ENCODE data around the gene ARSK.

ARSK gene

DNA sequence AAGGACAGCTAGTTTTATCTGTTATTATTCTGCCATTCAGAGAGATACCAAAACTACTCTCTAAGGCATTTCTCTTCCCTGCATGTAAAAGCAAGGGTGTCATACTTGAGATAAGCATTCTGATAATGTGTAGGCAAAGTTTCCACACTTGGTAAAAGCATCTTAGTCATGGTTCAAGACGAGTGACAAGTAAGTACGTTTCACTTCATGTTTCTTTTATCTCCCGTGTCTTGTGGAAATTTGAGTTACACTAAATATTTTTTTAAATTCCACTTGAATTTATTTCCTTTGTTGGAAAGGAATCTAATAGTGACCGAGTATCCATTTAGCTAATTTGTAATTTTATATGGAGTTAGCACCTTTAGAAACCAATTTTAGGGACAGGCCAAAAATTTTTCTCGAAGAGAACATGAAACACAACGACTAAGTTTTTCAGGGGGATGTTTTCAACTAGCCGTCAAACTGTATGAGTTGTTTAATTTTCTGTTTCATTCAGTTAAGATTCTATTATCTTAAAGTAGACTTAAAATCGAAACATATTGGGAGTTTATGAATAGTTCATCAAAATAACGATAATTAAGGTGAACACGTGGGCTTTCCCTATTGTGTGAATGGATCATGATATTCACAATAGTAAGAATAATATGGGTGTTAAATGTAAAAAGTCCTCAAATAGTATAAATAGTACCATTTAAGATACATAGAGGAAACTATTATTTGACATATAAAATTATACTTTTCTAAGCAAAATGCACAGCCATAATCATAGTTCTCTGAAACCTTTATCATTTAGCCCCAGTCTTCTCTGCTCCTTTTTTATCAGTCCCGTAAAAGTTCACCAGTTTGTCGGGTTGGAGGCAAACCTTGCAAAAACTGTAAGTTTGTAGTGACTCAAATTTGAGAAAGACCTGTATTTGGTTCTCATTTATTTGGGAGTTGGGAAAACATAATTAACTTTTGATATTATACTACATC is 93.3 kb downstream of the ARSK start:
- Histone ChIP-seq H3K4me1 (ENCODE audit: insufficient read depth, low read length, severe bottlenecking) (peaks cover 29% of the 10 kb centered on the region), H3K79me2 (ENCODE audit: insufficient read depth, low read length) (no peaks in the 10 kb centered on the region), H3K9me2 (ENCODE audit: low read depth, low read length) (no peaks in the 10 kb centered on the region), H3K27ac (ENCODE audit: low read depth, low read length, poor library complexity, severe bottlenecking) (peak overlapping the region; percentile 85), H3K36me3 (ENCODE audit: insufficient read depth, low read length) (no peaks in the 10 kb centered on the region), H3K4me2 (ENCODE audit: low read length) (peak overlapping the region; percentile 89), H2AFZ (ENCODE audit: low read length) (peak overlapping the region; percentile 67), H3K27me3 (ENCODE audit: insufficient read depth, low read length) (no peaks in the 10 kb centered on the region), H3K9me3 (ENCODE audit: low read length) (no peaks in the 10 kb centered on the region), H3K4me3 (ENCODE audit: low read depth, low read length, poor library complexity, severe bottlenecking) (peak overlapping the region; percentile 68), H4K20me1 (ENCODE audit: insufficient read depth, low read length) (no peaks in the 10 kb centered on the region), H3F3A (ENCODE audit: insufficient read depth, low read length) (no peaks in the 10 kb centered on the region), H3K9ac (ENCODE audit: low read length) (peak overlapping the region; percentile 80)
- TF ChIP-seq, protein P1, sequence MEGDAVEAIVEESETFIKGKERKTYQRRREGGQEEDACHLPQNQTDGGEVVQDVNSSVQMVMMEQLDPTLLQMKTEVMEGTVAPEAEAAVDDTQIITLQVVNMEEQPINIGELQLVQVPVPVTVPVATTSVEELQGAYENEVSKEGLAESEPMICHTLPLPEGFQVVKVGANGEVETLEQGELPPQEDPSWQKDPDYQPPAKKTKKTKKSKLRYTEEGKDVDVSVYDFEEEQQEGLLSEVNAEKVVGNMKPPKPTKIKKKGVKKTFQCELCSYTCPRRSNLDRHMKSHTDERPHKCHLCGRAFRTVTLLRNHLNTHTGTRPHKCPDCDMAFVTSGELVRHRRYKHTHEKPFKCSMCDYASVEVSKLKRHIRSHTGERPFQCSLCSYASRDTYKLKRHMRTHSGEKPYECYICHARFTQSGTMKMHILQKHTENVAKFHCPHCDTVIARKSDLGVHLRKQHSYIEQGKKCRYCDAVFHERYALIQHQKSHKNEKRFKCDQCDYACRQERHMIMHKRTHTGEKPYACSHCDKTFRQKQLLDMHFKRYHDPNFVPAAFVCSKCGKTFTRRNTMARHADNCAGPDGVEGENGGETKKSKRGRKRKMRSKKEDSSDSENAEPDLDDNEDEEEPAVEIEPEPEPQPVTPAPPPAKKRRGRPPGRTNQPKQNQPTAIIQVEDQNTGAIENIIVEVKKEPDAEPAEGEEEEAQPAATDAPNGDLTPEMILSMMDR (IDR thresholded peaks at IDR 0.05; ENCODE audit: low read length): no peak
- TF ChIP-seq EZH2 (IDR thresholded peaks at IDR 0.05; ENCODE audit: borderline replicate concordance, low read length): no peak

DNA sequence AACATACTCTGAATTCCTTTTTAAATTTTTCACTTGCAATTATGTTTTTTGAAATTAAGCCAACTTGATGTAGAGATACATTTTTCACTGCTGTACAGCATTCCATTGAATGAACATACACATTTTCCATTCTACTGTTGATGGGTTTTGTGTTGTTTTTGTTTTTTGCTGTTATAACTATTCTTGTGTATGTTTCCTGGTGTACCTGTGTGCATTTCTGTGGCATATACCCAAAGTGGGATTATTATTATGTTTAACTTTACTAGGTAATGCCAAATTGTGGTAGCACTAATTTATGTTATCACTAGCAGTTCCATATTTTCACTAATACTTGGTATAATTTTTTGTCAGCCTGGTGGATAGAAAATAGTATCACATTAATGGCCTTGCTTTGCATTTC is 94.4 kb downstream of the ARSK start:
- no peaks in the 10 kb centered on the region for H3K9me3 ChIP-seq (ENCODE audit: low read length)
- no peaks in the 10 kb centered on the region for H3K27me3 ChIP-seq (ENCODE audit: insufficient read depth, low read length)
- H3K4me1 ChIP-seq (ENCODE audit: insufficient read depth, low read length, severe bottlenecking): peaks cover 26% of the 10 kb centered on the region
- no peak overlapping the region for H3K4me2 ChIP-seq (ENCODE audit: low read length)
- no peak overlapping the region for H3K9ac ChIP-seq (ENCODE audit: low read length)
- no peak for TF ChIP-seq EZH2 (IDR thresholded peaks at IDR 0.05; ENCODE audit: borderline replicate concordance, low read length)
- TF ChIP-seq, protein P1 (IDR thresholded peaks at IDR 0.05; ENCODE audit: low read length): no peak
- H3K79me2 ChIP-seq (ENCODE audit: insufficient read depth, low read length): no peaks in the 10 kb centered on the region
- no peaks in the 10 kb centered on the region for H3K36me3 ChIP-seq (ENCODE audit: insufficient read depth, low read length)
- H4K20me1 ChIP-seq (ENCODE audit: insufficient read depth, low read length): no peaks in the 10 kb centered on the region
- no peaks in the 10 kb centered on the region for H3F3A ChIP-seq (ENCODE audit: insufficient read depth, low read length)
- H3K9me2 ChIP-seq (ENCODE audit: low read depth, low read length): no peaks in the 10 kb centered on the region
- H3K4me3 ChIP-seq (ENCODE audit: low read depth, low read length, poor library complexity, severe bottlenecking): no peak overlapping the region
- no peak overlapping the region for H2AFZ ChIP-seq (ENCODE audit: low read length)
- no peak overlapping the region for H3K27ac ChIP-seq (ENCODE audit: low read depth, low read length, poor library complexity, severe bottlenecking)

DNA sequence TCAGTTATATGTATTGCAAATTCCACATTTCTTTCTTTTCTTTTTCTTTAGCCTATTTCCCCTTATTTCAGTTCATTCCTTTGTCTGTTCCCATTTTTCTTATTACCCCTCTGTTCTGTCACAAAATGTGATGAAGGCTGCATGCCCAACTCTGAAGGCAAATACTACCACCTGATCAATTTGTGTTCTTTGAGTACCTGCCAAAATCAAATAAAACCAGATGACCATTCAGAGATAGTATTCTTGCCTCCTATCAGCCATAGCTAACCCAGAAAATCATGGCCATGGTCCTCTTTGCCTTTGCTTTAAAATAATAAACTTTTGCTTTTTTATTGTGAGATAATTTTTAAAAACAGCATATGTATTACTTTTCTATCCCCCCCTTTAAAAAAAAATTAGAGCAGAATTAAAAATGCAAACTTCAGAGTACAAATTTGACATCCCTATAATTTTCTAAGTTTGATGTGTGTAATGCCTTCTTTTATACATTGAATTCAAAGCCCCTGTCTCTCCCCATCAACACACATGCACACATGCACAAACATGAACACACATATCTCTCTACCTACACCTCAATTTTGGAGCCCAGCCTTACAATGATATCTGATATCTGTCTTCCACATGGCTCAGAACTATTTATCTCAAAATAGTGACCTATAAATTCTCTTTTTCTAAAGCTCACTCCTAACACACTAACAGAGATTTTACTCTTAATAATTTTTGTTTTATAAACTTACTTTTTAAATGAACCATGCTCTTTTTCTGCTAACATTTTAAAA is 95.1 kb downstream of the ARSK start:
- no peaks in the 10 kb centered on the region for H3K9me2 ChIP-seq (ENCODE audit: low read depth, low read length)
- H3K27ac ChIP-seq (ENCODE audit: low read depth, low read length, poor library complexity, severe bottlenecking): no peak overlapping the region
- H3K4me1 ChIP-seq (ENCODE audit: insufficient read depth, low read length, severe bottlenecking): peaks cover 22% of the 10 kb centered on the region
- no peaks in the 10 kb centered on the region for H3K9me3 ChIP-seq (ENCODE audit: low read length)
- H3K4me2 ChIP-seq (ENCODE audit: low read length): no peak overlapping the region
- H2AFZ ChIP-seq (ENCODE audit: low read length): no peak overlapping the region
- no peaks in the 10 kb centered on the region for H3K27me3 ChIP-seq (ENCODE audit: insufficient read depth, low read length)
- H3K79me2 ChIP-seq (ENCODE audit: insufficient read depth, low read length): no peaks in the 10 kb centered on the region
- no peak for TF ChIP-seq EZH2 (IDR thresholded peaks at IDR 0.05; ENCODE audit: borderline replicate concordance, low read length)
- TF ChIP-seq, protein P1 (IDR thresholded peaks at IDR 0.05; ENCODE audit: low read length): no peak
- H3K36me3 ChIP-seq (ENCODE audit: insufficient read depth, low read length): no peaks in the 10 kb centered on the region
- no peak overlapping the region for H3K9ac ChIP-seq (ENCODE audit: low read length)
- no peak overlapping the region for H3K4me3 ChIP-seq (ENCODE audit: low read depth, low read length, poor library complexity, severe bottlenecking)
- H3F3A ChIP-seq (ENCODE audit: insufficient read depth, low read length): no peaks in the 10 kb centered on the region
- no peaks in the 10 kb centered on the region for H4K20me1 ChIP-seq (ENCODE audit: insufficient read depth, low read length)

Measured in OCI-LY1 (cell line).